ENCODE data around the gene STOML1. TPM values are rescaled to one million over a fixed set of nuclear protein-coding genes. Genes with fewer than 3 reads are reported as not detected.

STOML1 gene
- total RNA-seq, 4 donors from 2014 or later, result 15.2 to 28.8 (median 16.9) TPM

- Histone ChIP-seq H3K9me3 (no peaks in the 10 kb centered on the region), H3K4me1 (peaks cover 60 to 87% of the 10 kb centered on the region in 2 donors), H3K27me3 (no peaks in the 10 kb centered on the region), H3K27ac (peak overlapping the region; percentile 5 to 94 (median 90)), H3K36me3 (peaks cover 0 to 17% of the 10 kb centered on the region in 2 donors), H3K4me3 (no peak overlapping the region)
- TF ChIP-seq POLR2A (IDR thresholded peaks at IDR 0.05) (no peak), CTCF (IDR thresholded peaks at IDR 0.05 in 4 of 5, conservative IDR thresholded peaks at IDR 0.05 in 1 of 5) (no peak)
- DNase-seq, result no peak
- in situ Hi-C loops (cut with MboI; ENCODE audit: low sequenced_read_pairs in 4 of 4), result loop anchor here in 2 of 4 donors (10.0 to 25.0 kb wide), 2 partner anchors 58 to 475 kb away; partner anchors contain the start of gene UBL7 (in 1 of the 2)
- intact Hi-C loops (cut with DNase I; ENCODE audit: low total_unique reads), result no loop called here
- no peak for ATAC-seq
Measured at GRCh38 chr15:73987250-73987649, 4.8 kb downstream of the STOML1 start.

GRCh38 chr15:73986776-73987056, 5.4 kb downstream of the STOML1 start:
- TF ChIP-seq POLR2A (IDR thresholded peaks at IDR 0.05) (no peak), CTCF (IDR thresholded peaks at IDR 0.05 in 4 of 5, conservative IDR thresholded peaks at IDR 0.05 in 1 of 5) (no peak)

GRCh38 chr15:73986055-73986775, 5.9 kb downstream of the STOML1 start:
- Histone ChIP-seq H3K27me3 (no peaks in the 10 kb centered on the region), H3K27ac (peak overlapping the region; percentile 5 to 94 (median 90)), H3K9me3 (no peaks in the 10 kb centered on the region), H3K4me1 (peaks cover 66 to 94% of the 10 kb centered on the region in 2 donors), H3K4me3 (no peak overlapping the region), H3K36me3 (peaks cover 0 to 17% of the 10 kb centered on the region in 2 donors)
- ATAC-seq (no peak), DNase-seq (no peak)
- in situ Hi-C loops (cut with MboI; ENCODE audit: low sequenced_read_pairs in 4 of 4) (loop anchor here in 2 of 4 donors (10.0 to 25.0 kb wide), 2 partner anchors 59 to 476 kb away; partner anchors contain the start of gene UBL7 (in 1 of the 2)), intact Hi-C loops (cut with DNase I; ENCODE audit: low total_unique reads) (no loop called here)
- no peak for TF ChIP-seq CTCF (IDR thresholded peaks at IDR 0.05 in 4 of 5, conservative IDR thresholded peaks at IDR 0.05 in 1 of 5)
- TF ChIP-seq POLR2A (IDR thresholded peaks at IDR 0.05), result no peak

More at GRCh38 chr15:73986776-73987056, 5.4 kb downstream of the STOML1 start:
- Histone ChIP-seq H3K27ac (peak overlapping the region; percentile 5 to 94 (median 90)), H3K4me3 (no peak overlapping the region), H3K36me3 (peaks cover 0 to 17% of the 10 kb centered on the region in 2 donors), H3K27me3 (no peaks in the 10 kb centered on the region), H3K9me3 (no peaks in the 10 kb centered on the region), H3K4me1 (peaks cover 66 to 92% of the 10 kb centered on the region in 2 donors)
- in situ Hi-C loops (cut with MboI; ENCODE audit: low sequenced_read_pairs in 4 of 4), result loop anchor here in 2 of 4 donors (10.0 to 25.0 kb wide), 2 partner anchors 58 to 476 kb away; partner anchors contain the start of gene UBL7 (in 1 of the 2)
- intact Hi-C loops (cut with DNase I; ENCODE audit: low total_unique reads), result no loop called here
- DNase-seq (no peak), ATAC-seq (no peak)

- Histone ChIP-seq H3K4me1 (peaks cover 57 to 88% of the 10 kb centered on the region in 2 donors), H3K27ac (peak overlapping the region; percentile 88 to 94 (median 90)), H3K27me3 (no peaks in the 10 kb centered on the region), H3K4me3 (no peak overlapping the region), H3K36me3 (peaks cover 0 to 17% of the 10 kb centered on the region in 2 donors), H3K9me3 (no peaks in the 10 kb centered on the region)
- in situ Hi-C loops (cut with MboI; ENCODE audit: low sequenced_read_pairs in 4 of 4), result loop anchor here in 2 of 4 donors (10.0 to 25.0 kb wide), 2 partner anchors 60 to 477 kb away; partner anchors contain the start of gene UBL7 (in 1 of the 2)
- DNase-seq (no peak), ATAC-seq (no peak)
- TF ChIP-seq POLR2A (IDR thresholded peaks at IDR 0.05) (no peak), CTCF (IDR thresholded peaks at IDR 0.05 in 4 of 5, conservative IDR thresholded peaks at IDR 0.05 in 1 of 5) (no peak)
- intact Hi-C loops (cut with DNase I; ENCODE audit: low total_unique reads), result no loop called here
Measured at GRCh38 chr15:73985101-73985873, 6.8 kb downstream of the STOML1 start.

All from gastrocnemius medialis (tissue), 4 donors.